Esophagus (tissue), 2 donors: Measurements from ENCODE around the gene NANOG. TPM values are rescaled to one million over a fixed set of nuclear protein-coding genes. Genes with fewer than 3 reads are reported as not detected.
"Not testable (repeated sequence)": the region's sequence is repeated elsewhere in the genome, so short reads cannot be mapped to it uniquely, and the experiment has no call there.

ENCODE experiments used
- H3K27ac ChIP-seq, 2 donors: one replicate each; pipeline ENCODE4 v1.5.1; 2013; ENCODE audit warnings: low read depth in 2 of 2, mild to moderate bottlenecking in 2 of 2, inconsistent platforms in 1 of 2, low read length in 1 of 2, moderate library complexity in 1 of 2
- H3K27me3 ChIP-seq, 2 donors: one replicate each; pipeline ENCODE4 v1.6.1; 2013; ENCODE audit warnings: low read length in 2 of 2, control low read depth in 1 of 2, mild to moderate bottlenecking in 1 of 2; ENCODE audit not compliant: insufficient read depth in 2 of 2, control insufficient read depth in 1 of 2
- H3K36me3 ChIP-seq, 2 donors: one replicate each; pipeline ENCODE4 v1.6.1; 2013; ENCODE audit warnings: low read length in 1 of 2; ENCODE audit not compliant: control insufficient read depth in 2 of 2, insufficient read depth in 2 of 2
- H3K4me1 ChIP-seq, 2 donors: one replicate each; pipeline ENCODE4 v1.6.1; 2013; ENCODE audit warnings: low read length in 1 of 2; ENCODE audit not compliant: control insufficient read depth in 2 of 2, insufficient read depth in 2 of 2
- H3K4me3 ChIP-seq, 2 donors: one replicate each; pipeline ENCODE4 v1.5.1; 2013; ENCODE audit warnings: low read length in 2 of 2, mild to moderate bottlenecking in 2 of 2, low read depth in 1 of 2, moderate library complexity in 1 of 2
- H3K9me3 ChIP-seq, 2 donors: one replicate each; pipeline ENCODE4 v1.6.1; 2013; ENCODE audit warnings: mild to moderate bottlenecking in 2 of 2, low read depth in 1 of 2, low read length in 1 of 2, moderate library complexity in 1 of 2; ENCODE audit not compliant: control insufficient read depth in 2 of 2, insufficient read depth in 1 of 2
- WGBS, 2 donors: extraction: QIAGEN DNeasy Blood & Tissue Kit; methylation state at CpG; one replicate each; pipeline ENCODE4 v1.1.7; 2013; 5-methylcytosine and 5-hydroxymethylcytosine counted together
- polyA plus RNA-seq, 2 donors: library from polyadenylated mRNA; stranded (reverse); fragments of 200-250 nt; gene quantifications; one replicate each; pipeline ENCODE4 v1.2.3, GENCODE V29; 2013
- donor health status: healthy with polysubstance abuse.
- donor health status: Bipolar disorder and iron deficiency.

NANOG gene
- polyA plus RNA-seq, 2 donors: under 0.01 to 0.02 TPM

DNA sequence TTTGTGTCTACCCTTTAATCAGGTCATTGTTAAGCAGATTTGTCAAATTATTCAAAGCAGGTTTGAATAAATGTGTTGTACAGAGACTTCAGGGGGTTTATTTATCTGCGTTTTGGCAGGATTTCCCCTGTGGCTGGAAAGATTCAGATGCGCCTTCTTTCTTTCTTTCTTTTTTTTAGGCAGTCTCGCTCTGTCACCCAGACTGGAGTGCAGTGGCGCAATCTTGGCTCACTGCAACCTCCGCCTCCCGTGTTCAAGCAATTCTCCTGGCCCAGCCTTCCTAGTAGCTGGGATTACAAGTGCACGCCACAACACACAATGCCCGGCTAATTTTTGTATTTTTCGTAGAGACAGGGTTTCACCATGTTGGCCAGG is 30.4 kb upstream of the NANOG start:
- Histone ChIP-seq H3K27ac (no peak overlapping the region), H3K27me3 (no peaks in the 10 kb centered on the region), H3K4me3 (no peak overlapping the region), H3K36me3 (no peaks in the 10 kb centered on the region), H3K9me3 (no peaks in the 10 kb centered on the region), H3K4me1 (no peaks in the 10 kb centered on the region)
- WGBS, 2 donors: 42 to 61% methylated on average over 9 of the region's 9 CpGs

DNA sequence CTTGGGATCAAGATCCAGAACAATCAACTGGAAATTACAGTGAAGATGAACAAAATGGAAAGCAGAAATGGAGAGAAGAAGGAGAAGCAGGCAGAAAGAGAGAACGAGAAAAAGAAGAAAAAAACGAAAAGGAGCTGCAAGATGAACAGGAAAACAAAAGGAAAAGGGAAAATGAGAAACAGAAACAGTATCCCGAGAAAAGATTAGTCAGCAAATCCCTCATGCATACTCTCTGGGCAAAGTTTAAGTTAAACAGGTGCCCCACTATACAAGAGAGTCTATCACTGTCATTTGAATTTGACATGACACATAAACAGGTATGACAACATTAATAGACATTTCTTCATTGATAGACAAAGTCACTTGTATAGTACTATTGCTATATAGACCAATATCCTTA is 19.2 kb upstream of the NANOG start:
- H3K27me3 ChIP-seq: no peaks in the 10 kb centered on the region
- H3K4me1 ChIP-seq: no peaks in the 10 kb centered on the region
- no peak overlapping the region for H3K27ac ChIP-seq
- 66 to 67% methylated on average over 3 of the region's 3 CpGs for WGBS, 2 donors
- H3K9me3 ChIP-seq: no peaks in the 10 kb centered on the region
- no peaks in the 10 kb centered on the region for H3K36me3 ChIP-seq
- no peak overlapping the region for H3K4me3 ChIP-seq

DNA sequence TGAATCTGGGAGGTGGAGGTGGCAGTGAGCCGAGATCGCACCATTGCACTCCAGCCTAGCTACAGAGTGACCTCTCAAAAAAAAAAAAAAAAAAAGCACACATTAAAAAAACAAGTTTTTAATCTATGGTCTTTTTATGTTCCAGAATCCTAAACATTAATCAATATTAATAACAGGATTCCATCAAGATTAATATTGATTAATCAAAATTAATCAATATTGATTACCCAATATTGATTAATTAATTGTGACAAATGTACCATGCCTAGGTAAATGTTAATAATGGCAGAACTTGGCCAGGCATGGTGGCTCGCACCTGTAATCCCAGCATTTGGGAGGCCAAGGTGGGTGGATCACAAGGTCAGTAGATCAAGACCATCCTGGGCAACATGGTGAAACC is 7.9 kb upstream of the NANOG start:
- Histone ChIP-seq H3K9me3 (no peaks in the 10 kb centered on the region), H3K36me3 (no peaks in the 10 kb centered on the region), H3K27ac (no peak overlapping the region), H3K4me1 (no peaks in the 10 kb centered on the region), H3K4me3 (no peak overlapping the region), H3K27me3 (no peaks in the 10 kb centered on the region)
- WGBS, 2 donors: 65 to 79% methylated on average over 3 of the region's 3 CpGs

DNA sequence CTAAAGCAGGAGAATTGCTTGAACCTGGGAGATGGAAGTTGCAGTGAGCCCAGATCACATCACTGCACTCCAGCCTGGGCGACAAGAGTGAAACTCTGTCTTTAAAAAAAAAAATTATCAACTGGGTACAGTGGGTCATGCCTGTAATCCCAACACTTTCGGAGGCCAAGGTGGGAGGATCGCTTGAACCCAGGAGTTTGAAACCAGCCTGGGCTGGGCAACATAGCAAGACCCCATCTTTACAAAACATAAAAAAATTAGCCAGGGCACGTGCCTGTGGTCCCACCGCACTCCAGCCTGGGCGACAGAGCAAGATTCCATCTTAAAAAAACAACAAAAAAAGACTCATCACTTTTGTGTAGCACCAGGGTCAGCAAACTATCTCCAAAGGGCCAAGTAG is 7.1 kb upstream of the NANOG start:
- H3K4me3 ChIP-seq: no peak overlapping the region
- H3K36me3 ChIP-seq: no peaks in the 10 kb centered on the region
- no peaks in the 10 kb centered on the region for H3K9me3 ChIP-seq
- no peaks in the 10 kb centered on the region for H3K4me1 ChIP-seq
- H3K27ac ChIP-seq: no peak overlapping the region
- WGBS, 2 donors: 92 to 93% methylated on average over 6 of the region's 6 CpGs
- H3K27me3 ChIP-seq: no peaks in the 10 kb centered on the region

DNA sequence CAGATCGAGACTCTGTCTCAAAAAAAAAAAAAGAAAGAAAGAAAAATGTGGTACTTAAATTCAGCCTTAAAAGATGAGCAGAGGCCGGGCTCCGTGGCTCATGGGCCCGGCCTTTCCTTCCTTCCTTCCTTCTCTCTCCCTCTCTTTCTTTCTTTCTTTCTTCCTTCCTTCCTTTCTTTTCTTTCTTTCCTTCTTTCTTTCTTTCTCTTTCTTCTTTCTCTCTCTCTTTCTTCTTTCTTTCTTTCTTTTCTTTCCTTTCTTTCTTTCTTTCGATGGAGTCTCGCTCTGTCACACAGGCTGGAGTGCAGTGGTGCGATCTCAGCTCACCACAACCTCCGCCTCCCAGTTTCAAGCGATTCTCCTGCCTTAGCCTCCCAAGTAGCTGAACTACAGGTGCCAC is 5.8 kb upstream of the NANOG start:
- H3K4me3 ChIP-seq, H3K4me1 ChIP-seq, H3K9me3 ChIP-seq, H3K27ac ChIP-seq, H3K36me3 ChIP-seq, H3K27me3 ChIP-seq: not testable (repeated sequence)
- WGBS, 2 donors: 77 to 89% methylated on average over 9 of the region's 9 CpGs

DNA sequence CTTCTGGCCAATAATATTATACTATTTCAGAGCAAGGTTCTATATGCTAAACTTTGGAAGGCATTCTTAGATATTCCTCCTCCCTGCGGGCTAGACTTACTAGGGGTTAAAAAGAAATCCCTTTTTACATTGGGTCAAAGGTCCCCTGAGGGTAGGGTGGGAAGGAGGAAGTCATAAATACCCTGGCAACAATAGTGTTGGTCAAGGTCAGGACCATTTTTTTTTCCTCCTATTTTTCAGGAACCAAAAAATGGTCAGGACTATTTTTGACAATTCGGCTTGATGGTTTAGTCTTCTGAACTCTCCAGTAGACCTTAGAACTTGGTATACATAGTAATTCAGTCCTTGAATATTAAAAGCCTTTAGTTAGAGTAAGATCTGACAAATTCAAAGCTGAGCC is 4.5 kb upstream of the NANOG start:
- Histone ChIP-seq H3K27ac (no peak overlapping the region), H3K4me1 (no peaks in the 10 kb centered on the region), H3K36me3 (no peaks in the 10 kb centered on the region), H3K9me3 (no peaks in the 10 kb centered on the region), H3K27me3 (no peaks in the 10 kb centered on the region), H3K4me3 (no peak overlapping the region)
- WGBS, 2 donors: 61 to 65% methylated on average over 2 of the region's 2 CpGs

DNA sequence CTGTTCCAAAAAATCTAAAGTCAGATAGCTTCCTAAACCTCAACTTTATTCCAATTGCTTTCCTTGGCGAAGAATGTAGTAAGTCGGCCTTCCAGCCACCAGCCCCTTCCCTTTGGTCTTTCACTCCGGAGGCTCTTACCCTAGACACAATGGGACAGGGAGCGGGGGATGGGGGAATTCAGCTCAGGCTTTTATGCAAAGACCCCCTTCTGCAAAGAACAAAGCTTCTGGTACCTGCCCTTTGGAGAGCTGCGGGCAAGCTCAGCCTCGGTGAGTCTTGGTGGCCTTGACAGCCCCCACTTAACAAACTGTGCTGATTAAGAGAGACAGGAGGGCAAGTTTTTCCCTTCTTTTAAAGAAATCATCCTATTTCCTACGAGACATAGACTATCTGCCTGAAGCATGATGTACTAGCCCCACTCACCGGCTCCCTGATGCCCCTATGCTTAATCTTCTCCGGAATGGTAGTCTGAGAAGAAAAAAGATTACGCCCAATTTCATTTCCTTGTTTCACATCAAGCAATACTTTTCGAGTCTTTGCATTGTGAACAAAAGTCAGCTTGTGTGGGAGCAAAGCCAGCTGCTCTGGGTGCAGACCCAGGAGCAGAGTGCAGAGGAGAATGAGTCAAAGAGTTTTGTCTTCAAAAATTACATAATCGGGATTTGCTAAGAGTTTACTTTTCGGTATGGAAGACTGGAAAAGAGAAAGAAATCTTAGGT is 1.5 kb upstream of the NANOG start:
- Histone ChIP-seq H3K4me1 (no peaks in the 10 kb centered on the region), H3K27me3 (no peaks in the 10 kb centered on the region), H3K36me3 (no peaks in the 10 kb centered on the region), H3K4me3 (no peak overlapping the region), H3K27ac (no peak overlapping the region), H3K9me3 (no peaks in the 10 kb centered on the region)
- WGBS, 2 donors: 39 to 42% methylated on average over 13 of the region's 13 CpGs

DNA sequence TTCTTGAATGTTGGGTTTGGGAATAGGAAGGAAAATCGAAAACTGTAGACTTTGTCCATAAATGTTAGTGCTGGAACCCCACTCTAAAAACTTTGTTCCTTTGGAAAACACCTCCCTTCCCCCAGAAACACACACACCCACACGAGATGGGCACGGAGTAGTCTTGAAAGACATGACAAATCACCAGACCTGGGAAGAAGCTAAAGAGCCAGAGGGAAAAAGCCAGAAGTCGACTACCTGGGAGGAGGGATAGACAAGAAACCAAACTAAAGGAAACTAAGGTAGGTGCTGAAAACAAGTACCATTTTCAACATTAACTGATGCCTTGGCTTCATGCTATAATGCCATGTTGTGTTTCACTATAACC is 925 bp upstream of the NANOG start:
- Histone ChIP-seq H3K4me1 (no peaks in the 10 kb centered on the region), H3K27me3 (no peaks in the 10 kb centered on the region), H3K27ac (no peak overlapping the region), H3K36me3 (no peaks in the 10 kb centered on the region), H3K4me3 (no peak overlapping the region), H3K9me3 (no peaks in the 10 kb centered on the region)
- WGBS, 2 donors: 17 to 19% methylated on average over 4 of the region's 4 CpGs

DNA sequence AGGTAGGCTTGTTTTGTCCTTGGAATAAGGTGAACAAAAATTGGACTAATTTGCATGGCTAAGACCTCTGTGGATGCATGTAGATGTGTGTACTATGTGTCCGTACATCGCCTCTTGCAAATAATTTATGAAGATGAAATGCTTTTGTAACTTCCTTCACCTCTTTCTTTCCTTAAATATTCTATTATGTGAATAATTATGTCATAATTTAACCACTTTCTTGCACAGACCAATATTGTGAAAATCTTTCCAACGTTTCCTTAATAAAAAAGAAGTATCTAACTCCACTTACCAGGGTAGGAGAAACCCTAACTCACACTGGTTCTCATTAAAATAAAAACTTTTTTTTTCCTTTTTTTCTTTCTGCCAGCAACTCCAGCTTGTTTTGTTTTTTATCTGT is 4.0 kb downstream of the NANOG start:
- H3K9me3 ChIP-seq: no peaks in the 10 kb centered on the region
- no peak overlapping the region for H3K27ac ChIP-seq
- 50 to 77% methylated on average over 3 of the region's 3 CpGs for WGBS, 2 donors
- no peaks in the 10 kb centered on the region for H3K4me1 ChIP-seq
- H3K36me3 ChIP-seq: no peaks in the 10 kb centered on the region
- no peaks in the 10 kb centered on the region for H3K27me3 ChIP-seq
- no peak overlapping the region for H3K4me3 ChIP-seq

DNA sequence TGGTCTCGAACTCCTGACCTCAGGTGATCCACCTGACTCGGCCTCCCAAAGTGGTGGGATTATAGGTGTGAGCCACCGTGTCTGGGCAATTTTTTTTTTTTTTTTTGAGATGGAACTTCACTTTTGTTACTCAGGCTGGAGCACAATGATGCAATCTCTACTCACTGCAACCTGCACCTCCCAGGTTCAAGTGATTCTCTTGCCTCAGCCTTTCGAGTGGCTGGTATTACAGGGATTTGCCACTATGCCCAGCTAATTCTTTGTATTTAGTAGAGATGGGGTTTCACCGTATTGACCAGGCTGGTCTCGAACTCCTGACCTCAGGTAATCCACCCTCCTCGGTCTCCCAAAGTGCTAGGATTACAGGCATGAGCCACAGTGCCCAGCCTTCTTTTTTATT is 8.1 kb downstream of the NANOG start:
- H3K27me3 ChIP-seq, H3K9me3 ChIP-seq, H3K4me3 ChIP-seq, H3K36me3 ChIP-seq, H3K27ac ChIP-seq, H3K4me1 ChIP-seq: not testable (repeated sequence)
- 62 to 73% methylated on average over 5 to 7 of the region's 7 CpGs for WGBS, 2 donors
